HG03045 (cell line): Measurements from ENCODE around the gene CENATAC.
"Not testable (repeated sequence)": the region's sequence is repeated elsewhere in the genome, so short reads cannot be mapped to it uniquely, and the experiment has no call there.

Experiments
- ATAC-seq: cut with Tn5 transposase; IDR thresholded peaks from one replicate; pipeline ENCODE4 v1.9.1; 2021; ENCODE audit warnings: mild to moderate bottlenecking, moderate library complexity; ENCODE audit not compliant: unreplicated experiment

Gene CENATAC

GRCh38 chr11:119025978-119026766 lies 28.2 kb downstream of the CENATAC start:
- ATAC-seq = no peak

GRCh38 chr11:119026970-119027369 lies 29.0 kb downstream of the CENATAC start:
- ATAC-seq = no peak

DNA sequence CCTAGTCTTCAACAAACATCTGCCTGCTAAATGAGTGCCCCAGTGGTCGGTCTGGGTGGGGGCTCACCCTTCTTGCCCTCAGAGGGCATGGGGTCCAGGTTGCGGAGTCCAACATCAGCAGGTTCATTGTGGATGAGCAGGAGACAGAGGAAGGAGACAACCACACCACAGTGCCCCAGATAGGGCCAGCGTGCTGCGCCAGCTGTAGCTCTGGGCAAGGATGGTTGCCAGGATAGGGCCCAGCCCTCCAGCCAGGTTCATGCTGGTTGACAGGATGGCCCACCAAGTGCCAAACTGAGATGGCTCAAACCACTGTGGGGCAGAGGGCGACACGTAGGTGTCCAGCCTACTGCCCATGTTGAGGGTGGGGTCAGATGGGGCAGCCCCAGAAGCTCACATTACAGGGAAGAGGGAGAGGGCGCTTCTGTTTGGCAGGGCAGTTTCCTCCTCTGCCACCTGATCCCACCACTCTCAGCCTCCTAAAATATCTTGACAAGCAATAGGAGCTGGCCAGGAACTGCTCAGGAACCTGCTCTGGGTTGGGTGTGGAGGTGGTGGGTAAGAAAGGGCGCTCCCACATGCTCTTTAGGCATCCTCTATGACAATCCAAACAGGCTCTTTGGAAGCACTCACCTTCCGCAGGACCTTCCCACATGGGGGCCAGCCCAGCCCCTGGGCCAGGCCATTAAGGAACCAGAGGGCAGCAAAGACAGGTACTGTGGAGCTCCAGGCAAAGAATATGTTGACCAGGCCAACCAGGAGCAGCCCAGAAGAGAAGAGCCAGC lies 29.8 kb downstream of the CENATAC start:
- ATAC-seq = no peak

DNA sequence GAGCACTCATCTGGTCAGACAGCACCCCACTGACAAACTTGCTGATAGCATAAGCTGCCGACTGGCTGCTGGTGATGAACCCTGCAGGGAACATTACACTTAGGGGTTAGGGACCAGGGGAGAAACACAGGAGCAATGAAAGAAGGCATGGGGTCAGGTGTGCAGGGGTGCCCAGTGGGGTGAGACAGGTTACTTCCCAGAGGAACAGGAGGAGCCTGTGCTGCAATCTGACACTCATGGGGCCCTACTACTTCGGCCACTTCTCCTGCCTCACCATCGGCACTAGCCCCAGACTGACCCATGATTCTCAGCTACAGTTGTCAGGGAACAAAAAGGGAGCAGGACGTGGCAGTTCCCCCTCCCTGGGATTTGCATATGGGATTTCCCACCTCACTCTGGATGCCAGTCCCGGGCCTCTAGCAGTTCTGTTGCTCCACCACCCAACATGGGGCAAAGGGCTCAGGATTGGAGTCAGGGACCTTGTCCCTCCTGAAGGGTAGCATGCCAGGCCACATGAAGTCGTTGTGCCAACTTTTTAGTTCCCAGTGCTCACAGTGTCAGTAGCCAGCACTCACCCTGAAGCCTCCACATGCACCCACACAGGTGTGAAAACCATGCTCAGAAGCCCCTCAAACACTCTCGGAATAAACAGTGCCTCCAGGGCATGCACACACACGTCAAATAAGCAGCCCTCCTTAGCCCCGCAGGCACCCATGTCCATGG lies 30.6 kb downstream of the CENATAC start:
- no peak for ATAC-seq

DNA sequence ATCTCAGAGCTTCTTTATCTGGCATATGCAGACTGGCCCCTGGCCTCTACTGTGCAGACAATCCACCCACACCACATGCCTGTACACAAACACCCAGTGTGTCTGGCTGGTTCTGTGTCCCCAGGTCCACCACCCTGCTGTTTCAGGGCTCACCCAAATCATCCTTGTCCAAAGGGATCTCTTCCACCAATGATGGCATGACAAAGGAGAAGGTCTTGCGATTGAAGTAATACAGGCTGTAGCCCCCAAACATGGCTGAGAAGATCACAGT lies 31.1 kb downstream of the CENATAC start:
- ATAC-seq = no peak

- ATAC-seq = peak; percentile 0
Measured at GRCh38 chr11:119029340-119030028, 31.5 kb downstream of the CENATAC start.

DNA sequence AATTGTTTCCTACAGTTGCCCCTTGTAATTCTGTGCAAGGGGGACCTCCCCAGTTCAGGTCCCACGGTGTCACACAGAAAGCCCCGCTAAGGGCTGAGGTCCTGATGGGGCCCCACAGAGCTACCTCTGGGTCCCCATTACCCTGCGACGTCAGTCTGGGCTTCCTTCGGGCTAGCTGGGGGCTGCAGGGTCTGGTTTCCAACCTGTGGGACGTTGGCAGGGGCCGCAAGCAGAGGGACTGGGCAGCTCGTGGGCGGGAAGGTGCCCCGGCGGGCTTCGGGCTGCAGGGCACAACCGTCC lies 32.0 kb downstream of the CENATAC start:
- peak; percentile 6 for ATAC-seq

GRCh38 chr11:119030329-119031047 lies 32.5 kb downstream of the CENATAC start, which contains the start of gene SLC37A4:
TSS of gene SLC37A4 (minus strand) at chr11:119030877.
- peak; percentile 83 for ATAC-seq

DNA sequence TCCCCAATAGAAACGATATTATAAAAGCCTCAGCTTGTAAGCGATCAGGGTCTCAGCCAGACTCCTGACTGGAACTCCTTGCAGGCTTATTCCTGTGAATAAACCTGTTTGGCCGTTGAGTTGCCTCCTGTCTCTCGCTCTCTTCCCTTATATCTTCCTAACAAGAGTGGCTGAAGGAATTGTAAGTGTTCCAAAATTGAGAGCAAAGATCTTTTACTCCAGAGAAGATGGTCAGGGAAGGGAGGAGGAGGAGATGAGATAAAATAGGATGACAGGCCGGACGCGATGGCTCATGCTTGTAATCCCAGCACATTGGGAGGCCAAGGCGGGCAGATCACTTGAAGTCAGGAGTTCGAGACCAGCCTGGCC lies 34.0 kb downstream of the CENATAC start:
- ATAC-seq = no peak

GRCh38 chr11:119033421-119033820 lies 35.5 kb downstream of the CENATAC start:
- ATAC-seq = not testable (repeated sequence)

GRCh38 chr11:119034813-119035212 lies 36.9 kb downstream of the CENATAC start:
- ATAC-seq = no peak

GRCh38 chr11:119038884-119039283 lies 40.9 kb downstream of the CENATAC start:
- ATAC-seq = no peak

DNA sequence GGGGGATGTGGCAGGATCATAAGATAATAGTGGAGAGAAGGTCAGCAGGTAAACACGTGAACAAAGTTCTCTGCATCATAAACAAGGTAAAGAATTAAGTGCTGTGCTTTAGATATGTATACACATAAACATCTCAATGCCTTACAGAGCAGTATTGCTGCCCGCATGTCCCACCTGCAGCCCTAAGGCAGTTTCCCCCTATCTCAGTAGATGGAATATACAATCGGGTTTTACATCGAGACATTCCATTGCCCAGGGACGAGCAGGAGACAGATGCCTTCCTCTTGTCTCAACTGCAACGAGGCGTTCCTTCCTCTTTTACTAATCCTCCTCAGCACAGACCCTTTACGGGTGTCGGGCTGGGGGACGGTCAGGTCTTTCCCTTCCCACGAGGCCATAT lies 41.5 kb downstream of the CENATAC start:
- ATAC-seq = not testable (repeated sequence)

- ATAC-seq = no peak
Measured at GRCh38 chr11:119041821-119042514, 44.0 kb downstream of the CENATAC start.

- ATAC-seq = no peak
Measured at GRCh38 chr11:119042927-119043326, 45.0 kb downstream of the CENATAC start.

GRCh38 chr11:119044708-119045107 lies 46.8 kb downstream of the CENATAC start:
- ATAC-seq = no peak

DNA sequence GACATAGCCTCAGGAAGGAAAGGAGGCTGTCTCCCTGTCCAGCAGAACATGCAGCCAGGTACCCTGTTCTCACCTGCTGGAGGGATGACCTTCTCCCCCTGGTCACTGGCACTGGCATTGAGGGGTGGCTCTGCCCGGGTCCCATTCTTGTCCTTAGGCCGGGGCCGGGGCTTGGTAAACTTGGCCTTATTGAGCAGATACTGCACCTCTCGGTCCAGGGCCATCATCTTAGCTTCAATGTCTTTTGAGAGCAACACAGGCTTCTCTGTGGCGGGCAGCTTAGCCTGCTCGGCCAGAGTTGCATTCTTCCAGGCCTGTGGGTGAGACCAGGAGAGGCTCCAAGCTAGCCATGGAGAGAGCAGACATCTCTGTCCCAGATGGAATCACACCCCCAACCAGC lies 48.6 kb downstream of the CENATAC start:
- ATAC-seq = no peak

- ATAC-seq = no peak
Measured at GRCh38 chr11:119047205-119047604, 49.3 kb downstream of the CENATAC start.

GRCh38 chr11:119048644-119049043 lies 50.7 kb downstream of the CENATAC start:
- ATAC-seq = no peak

- no peak for ATAC-seq
Measured at GRCh38 chr11:119049081-119049480, 51.1 kb downstream of the CENATAC start.
